Measurements from ENCODE around the gene FGF2.
A peak's percentile ranks its signal among the peaks of the same experiment; 100 is the strongest.
"Not testable (repeated sequence)": the region's sequence is repeated elsewhere in the genome, so short reads cannot be mapped to it uniquely, and the experiment has no call there.

FGF2 gene

GRCh38 chr4:122945136-122945535, 118.5 kb downstream of the FGF2 start:
- DNase-seq, result not testable (repeated sequence)

GRCh38 chr4:122946142-122946541, 119.5 kb downstream of the FGF2 start:
- peak; percentile 51 for DNase-seq

Measured in NCI-H82 (cell line).